HG03108 (cell line): ENCODE data around the gene KIAA1671.
"Not testable (repeated sequence)": the region's sequence is repeated elsewhere in the genome, so short reads cannot be mapped to it uniquely, and the experiment has no call there.

Source experiments
- ATAC-seq: cut with Tn5 transposase; IDR thresholded peaks from one replicate; pipeline ENCODE4 v1.9.1; 2021; ENCODE audit warnings: moderate library complexity; ENCODE audit not compliant: unreplicated experiment

Gene KIAA1671

DNA sequence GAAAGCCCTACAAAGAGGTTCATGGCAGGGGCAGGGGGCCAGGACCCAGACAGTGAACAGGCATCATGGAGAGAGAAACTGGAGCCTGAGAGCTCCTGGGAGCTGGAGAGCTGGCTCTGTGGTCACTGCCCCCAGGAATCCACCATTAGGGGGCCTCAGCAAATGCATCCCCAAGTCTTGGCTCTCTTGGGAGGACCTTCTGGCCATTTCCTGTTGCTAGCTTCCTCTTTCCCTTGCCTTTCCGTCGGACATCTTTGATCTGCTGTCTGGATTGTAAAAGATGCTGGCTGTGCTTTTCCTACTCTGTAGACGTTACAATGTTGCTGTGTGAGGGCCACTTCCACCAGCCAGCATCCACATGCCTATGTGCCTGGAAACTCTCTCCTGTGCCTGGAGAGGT, 259.8 kb downstream of the KIAA1671 start:
- no peak for ATAC-seq

DNA sequence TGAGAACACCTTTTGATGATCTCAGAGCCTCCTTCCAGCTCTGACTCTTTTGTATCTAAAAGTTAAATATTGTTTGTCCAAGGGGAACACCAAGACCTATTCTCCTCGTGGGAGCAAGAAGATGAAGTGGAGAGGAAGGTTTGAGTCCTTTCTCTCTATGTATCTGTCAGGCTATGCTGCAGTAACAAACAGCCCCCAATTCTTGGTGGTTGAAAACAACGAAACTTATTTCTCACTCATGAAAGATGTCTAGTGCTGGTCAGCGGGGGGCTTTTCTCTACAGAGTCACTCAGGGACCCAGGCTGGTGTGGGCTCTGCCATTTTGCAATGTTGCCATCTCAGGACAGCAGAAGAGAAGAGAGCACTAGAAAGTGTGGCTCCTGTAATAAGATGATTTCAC, 260.7 kb downstream of the KIAA1671 start:
- ATAC-seq, result no peak

DNA sequence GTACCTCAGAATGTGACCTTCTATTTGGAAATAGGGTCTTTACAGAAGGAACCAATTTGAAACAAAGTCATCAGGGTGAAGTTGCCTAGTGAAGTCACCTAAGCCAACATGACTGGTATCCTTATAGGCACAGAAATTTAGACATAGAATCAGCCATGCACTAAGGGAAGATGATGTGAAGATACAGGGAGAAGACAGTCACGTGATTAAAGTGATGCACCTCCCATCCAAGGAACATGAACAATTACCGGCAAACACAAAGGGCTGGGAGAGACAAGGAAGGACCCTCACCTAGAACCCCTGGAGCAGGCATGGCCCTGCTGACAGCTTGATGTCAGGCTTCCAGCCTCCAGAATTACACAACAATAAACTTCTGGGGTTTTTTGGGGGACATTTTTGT, 263.7 kb downstream of the KIAA1671 start:
- no peak for ATAC-seq

- ATAC-seq, result no peak
Observed at GRCh38 chr22:25219211-25219689, 266.7 kb downstream of the KIAA1671 start, which contains the start of gene CRYBB2. Gene CRYBB2 (plus strand): TSS chr22:25219639. CDS start chr22:25221430, 1,791 bp downstream.

- no peak for ATAC-seq
Observed at GRCh38 chr22:25219948-25220442, 267.5 kb downstream of the KIAA1671 start.

- ATAC-seq, result no peak
Observed at GRCh38 chr22:25221790-25222189, 269.3 kb downstream of the KIAA1671 start.

DNA sequence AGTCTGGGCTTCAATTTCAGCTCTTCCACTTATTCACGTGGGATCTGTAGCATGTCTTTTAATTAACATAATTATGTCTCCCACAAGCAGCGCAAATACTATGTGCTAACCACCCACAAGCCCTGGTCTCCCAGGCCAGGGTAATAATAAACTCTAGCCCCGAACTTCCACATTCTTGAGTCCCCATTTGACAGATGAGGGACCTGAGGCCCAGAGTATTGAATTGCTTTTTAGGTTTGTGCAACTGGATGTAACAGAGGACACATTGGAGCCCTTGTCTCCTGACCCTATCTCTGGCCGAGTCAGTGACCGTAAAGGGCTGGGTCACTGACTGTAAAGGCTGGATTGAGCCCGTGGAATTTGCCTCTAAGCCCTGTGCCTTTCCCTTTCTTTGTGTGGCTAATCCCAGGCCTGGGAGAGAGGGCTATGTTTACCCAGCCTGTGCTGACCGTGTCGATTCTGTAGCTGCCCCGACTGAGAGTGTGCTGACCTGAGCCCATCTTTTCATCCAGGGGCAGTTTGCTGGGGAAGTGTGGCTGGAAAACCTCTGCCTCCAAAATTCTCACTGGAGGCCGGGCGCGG, 270.8 kb downstream of the KIAA1671 start:
- ATAC-seq, result no peak

DNA sequence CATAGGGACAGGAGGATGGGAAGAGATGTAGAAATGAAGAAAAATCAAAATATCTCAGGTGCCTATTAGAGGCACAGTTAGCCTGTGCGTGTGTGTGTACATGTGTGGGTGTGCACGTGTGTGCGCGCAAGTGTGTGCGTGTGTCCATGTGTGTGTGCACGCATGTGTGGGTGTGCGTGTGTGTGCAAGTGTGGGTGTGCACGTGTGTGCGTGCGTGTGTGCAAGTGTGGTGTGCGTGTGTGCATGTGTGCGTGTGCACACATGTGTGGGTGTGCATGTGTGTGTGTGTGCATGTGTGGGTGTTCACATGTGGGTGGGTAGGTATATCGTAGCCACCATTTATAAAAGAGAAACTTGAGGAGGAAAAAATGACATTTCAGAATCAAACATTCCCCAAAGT, 276.3 kb downstream of the KIAA1671 start:
- ATAC-seq, result no peak

DNA sequence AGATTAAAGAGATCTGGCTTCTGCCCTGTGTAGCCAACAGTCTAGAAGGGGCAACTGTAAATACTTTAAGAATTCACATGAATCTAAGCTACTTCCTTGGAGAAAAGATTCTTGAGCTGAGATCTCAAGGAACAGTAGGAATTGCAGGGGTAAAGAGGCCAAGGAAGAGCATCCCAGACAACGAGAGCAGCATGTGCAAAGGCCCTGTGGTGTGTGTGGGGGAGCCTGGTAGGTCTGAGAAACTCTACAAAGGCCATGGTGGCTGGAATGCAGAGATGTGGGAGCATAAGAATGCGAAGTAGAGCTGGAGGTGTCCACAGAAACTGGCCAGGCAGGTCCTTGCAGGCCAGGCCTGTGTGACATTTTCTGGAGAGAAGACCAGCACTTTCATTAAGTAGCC, 278.2 kb downstream of the KIAA1671 start:
- not testable (repeated sequence) for ATAC-seq

DNA sequence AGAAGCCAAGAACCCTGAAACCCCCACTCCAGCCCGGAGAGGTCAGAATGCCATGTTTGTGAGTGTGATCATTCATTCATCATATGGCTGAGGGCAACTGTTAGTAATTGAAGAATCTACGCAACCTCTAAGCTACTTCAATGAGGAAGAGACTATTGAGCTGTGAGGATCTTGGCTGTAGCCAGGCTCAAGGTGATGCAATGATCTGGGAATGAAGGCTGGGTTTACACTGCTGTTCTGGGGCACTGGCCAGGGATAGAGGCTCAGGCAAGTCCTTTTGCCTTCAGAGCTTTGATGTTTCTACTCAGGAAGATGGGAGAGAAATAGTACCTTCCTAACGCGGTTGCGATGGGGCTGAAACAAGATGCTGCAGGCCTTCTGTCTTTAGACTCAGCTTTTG, 279.8 kb downstream of the KIAA1671 start:
- ATAC-seq, result no peak

DNA sequence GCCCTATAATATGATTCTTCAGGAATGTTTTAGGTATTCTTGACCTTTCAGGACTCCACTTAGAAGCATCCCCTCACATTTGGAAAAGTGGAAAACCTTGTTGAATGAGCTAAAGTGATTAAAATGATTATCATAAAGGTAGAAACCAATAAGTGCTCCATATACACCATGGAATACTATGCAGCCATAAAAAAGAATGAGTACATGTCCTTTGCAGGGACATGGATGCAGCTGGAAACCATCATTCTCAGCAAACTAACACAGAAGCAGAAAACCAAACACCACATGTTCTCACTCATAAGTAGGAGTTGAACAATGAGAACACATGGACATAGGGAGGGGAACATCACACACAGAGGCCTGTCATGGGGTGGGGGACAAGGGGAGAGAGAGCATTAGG, 281.2 kb downstream of the KIAA1671 start:
- not testable (repeated sequence) for ATAC-seq

DNA sequence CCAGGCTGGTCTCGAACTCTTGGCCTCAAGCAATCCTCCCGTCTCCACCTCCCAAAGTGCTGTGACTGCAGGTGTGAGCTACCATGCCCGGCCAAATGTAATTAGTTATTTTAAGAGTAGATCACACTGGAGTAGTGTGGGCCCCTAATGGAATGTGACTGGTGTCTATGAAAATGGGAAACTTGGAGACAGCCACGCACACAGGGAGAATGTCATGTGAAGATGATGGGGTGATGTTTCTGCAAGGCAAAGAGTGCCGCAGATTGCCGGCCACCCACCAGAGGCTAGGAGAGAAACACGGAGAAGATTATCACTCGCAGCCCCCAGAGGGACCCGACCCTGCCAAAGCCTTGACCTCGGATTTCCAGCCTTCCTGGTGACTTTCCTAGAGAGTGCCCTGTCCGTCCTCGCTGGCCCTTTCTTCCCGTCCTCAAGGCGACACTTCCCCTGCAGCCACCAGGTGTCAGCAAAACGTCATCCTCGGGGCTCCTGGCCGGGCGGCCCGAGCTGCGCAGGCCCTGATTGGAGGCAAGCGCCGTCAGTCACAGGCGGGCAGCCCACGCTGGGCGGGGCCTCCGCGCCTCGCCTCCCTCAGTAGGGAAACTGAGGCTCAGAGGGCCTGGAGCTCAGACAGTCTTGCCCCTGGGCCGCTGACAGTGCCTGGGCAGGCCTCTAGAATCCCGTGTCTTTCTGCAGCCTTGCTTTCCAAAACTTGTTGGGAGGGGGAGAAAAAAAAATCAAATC, 283.2 kb downstream of the KIAA1671 start:
- no peak for ATAC-seq

DNA sequence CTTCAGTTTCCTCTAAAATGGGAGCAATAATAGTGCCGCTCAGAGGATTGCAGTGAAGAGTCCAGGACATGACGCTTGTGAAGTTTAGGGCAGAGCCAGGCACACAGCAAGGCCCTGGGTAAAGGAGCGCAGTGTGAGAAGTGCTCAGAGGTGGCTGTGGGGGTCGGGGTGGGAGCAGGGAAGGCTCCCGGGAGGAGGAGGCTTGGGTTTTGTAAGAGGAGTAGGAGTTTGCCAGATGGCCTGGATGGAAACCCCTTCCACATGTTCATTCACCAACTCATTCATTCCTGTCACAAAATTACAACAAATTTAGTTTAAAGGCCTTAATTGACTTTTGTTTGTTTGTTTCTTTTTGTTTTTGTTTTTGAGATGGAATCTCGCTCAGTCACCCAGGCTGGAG, 283.9 kb downstream of the KIAA1671 start:
- ATAC-seq, result no peak

GRCh38 chr22:25237503-25237902, 285.0 kb downstream of the KIAA1671 start:
- no peak for ATAC-seq

DNA sequence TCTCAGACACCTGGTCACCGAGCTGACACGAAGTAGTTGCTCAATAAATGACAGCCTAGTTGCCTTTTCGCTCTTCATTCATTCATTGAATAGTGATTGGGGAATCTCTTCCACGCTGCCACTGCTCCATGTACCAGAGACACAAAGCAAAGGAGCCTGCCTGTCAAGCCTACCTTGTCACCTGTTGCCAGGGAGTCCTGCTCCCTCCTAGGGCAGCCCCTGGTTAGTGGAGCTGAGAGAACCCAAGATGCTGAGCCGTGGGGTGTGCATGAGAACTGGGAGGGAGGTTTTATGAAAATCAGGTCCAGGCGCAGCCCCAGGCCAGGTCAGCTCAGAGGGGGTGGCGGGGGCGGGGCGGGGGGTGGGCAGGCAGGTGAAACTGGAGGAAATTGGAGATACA, 285.5 kb downstream of the KIAA1671 start:
- ATAC-seq, result not testable (repeated sequence)
